ENCODE results near the gene SALL1. TPM values are rescaled to one million over a fixed set of nuclear protein-coding genes. Genes with fewer than 3 reads are reported as not detected.

SALL1 gene
- total RNA-seq: not detected

GRCh38 chr16:51150888-51151320 is at the start of gene SALL1:
Gene SALL1, minus strand, starts transcription at chr16:51151270. Its CDS starts 29 bp downstream, at chr16:51151241.

